Hepatocyte (in vitro differentiated cells): ENCODE results near the gene GLI3. TPM values are rescaled to one million over a fixed set of nuclear protein-coding genes. Genes with fewer than 3 reads are reported as not detected.

Experiments used
- DNase-seq: peaks from one replicate; pipeline ENCODE4 v3.0.0-alpha.2; 2016; ENCODE audit warnings: low spot score
- H2AFZ ChIP-seq: fragments of 200-600 bp; sonication (generic); 2 replicates; pipeline ENCODE4 v1.6.0; 2016; ENCODE audit warnings: antibody characterized with exemption, mild to moderate bottlenecking
- H3K27ac ChIP-seq: fragments of 200-600 bp; sonication (generic); 2 replicates; pipeline ENCODE4 v1.5.1; 2016; ENCODE audit warnings: mild to moderate bottlenecking
- H3K27me3 ChIP-seq: fragments of 200-600 bp; sonication (generic); 2 replicates; pipeline ENCODE4 v1.6.1; 2016
- H3K36me3 ChIP-seq: fragments of 200-600 bp; sonication (generic); replicated peaks from 2 replicates; pipeline ENCODE4 v1.5.1; 2016; ENCODE audit warnings: low read depth; ENCODE audit not compliant: insufficient read depth
- H3K4me1 ChIP-seq: fragments of 200-600 bp; sonication (generic); 2 replicates; pipeline ENCODE4 v1.5.1; 2016; ENCODE audit warnings: mild to moderate bottlenecking, moderate library complexity; ENCODE audit not compliant: insufficient read depth
- H3K4me2 ChIP-seq: fragments of 200-600 bp; sonication (generic); 2 replicates; pipeline ENCODE4 v1.6.0; 2016
- H3K4me3 ChIP-seq: fragments of 200-600 bp; sonication (generic); 2 replicates; pipeline ENCODE4 v1.5.1; 2016; ENCODE audit warnings: mild to moderate bottlenecking
- H3K79me2 ChIP-seq: fragments of 200-600 bp; sonication (generic); 2 replicates; pipeline ENCODE4 v1.6.0; 2017; ENCODE audit warnings: mild to moderate bottlenecking
- H3K9me2 ChIP-seq: fragments of 200-600 bp; sonication (generic); replicated peaks from 2 replicates; pipeline ENCODE4 v1.6.0; 2017; ENCODE audit warnings: mild to moderate bottlenecking; ENCODE audit not compliant: insufficient read depth
- H3K9me3 ChIP-seq: fragments of 200-600 bp; sonication (generic); 2 replicates; pipeline ENCODE4 v1.5.1; 2016; ENCODE audit warnings: low read depth, mild to moderate bottlenecking
- H4K20me1 ChIP-seq: fragments of 200-600 bp; sonication (generic); 2 replicates; pipeline ENCODE4 v1.6.0; 2016; ENCODE audit warnings: mild to moderate bottlenecking; ENCODE audit not compliant: insufficient read depth, poor library complexity, severe bottlenecking
- EZH2 ChIP-seq: fragments of 200-600 bp; sonication (generic); IDR thresholded peaks from 2 replicates; pipeline ENCODE4 v1.6.1; 2016; ENCODE audit warnings: antibody characterized with exemption, mild to moderate bottlenecking, borderline replicate concordance
- EZH2phosphoT487 ChIP-seq: fragments of 200-600 bp; sonication (generic); IDR thresholded peaks from one replicate; pipeline ENCODE4 v1.6.1; 2018; ENCODE audit warnings: antibody characterized with exemption, mild to moderate bottlenecking, low read depth, moderate library complexity; ENCODE audit not compliant: unreplicated experiment, severe bottlenecking
- WGBS: methylation state at CpG from one replicate; pipeline ENCODE4 v1.1.6; 2016; ENCODE audit warnings: low lambda C conversion rate; ENCODE audit errors: missing lambda C conversion rate; 5-methylcytosine and 5-hydroxymethylcytosine counted together
- polyA plus RNA-seq: library from polyadenylated mRNA; unstranded; fragments of >200 nt; fragmentation: Nextera tagmentation; extraction: Ambion mirVana; gene quantifications from 2 replicates; pipeline ENCODE4 v1.2.1, GENCODE V29; 2016
- total RNA-seq: library from RNA; depleted of rRNA; stranded (reverse); fragments of >200 nt; gene quantifications from 2 replicates; pipeline ENCODE4 v1.2.3, GENCODE V29; 2014
- TF ChIP-seq, protein P1 (sequence below): fragments of 200-600 bp; sonication (generic); IDR thresholded peaks from 2 replicates; pipeline ENCODE4 v1.5.1; 2016; ENCODE audit warnings: antibody characterized with exemption, mild to moderate bottlenecking; ENCODE audit not compliant: poor library complexity

The GLI3 gene
- total and polyA plus RNA-seq, 2 experiments from 2014 or later, result 5.5 to 20.0 TPM

DNA sequence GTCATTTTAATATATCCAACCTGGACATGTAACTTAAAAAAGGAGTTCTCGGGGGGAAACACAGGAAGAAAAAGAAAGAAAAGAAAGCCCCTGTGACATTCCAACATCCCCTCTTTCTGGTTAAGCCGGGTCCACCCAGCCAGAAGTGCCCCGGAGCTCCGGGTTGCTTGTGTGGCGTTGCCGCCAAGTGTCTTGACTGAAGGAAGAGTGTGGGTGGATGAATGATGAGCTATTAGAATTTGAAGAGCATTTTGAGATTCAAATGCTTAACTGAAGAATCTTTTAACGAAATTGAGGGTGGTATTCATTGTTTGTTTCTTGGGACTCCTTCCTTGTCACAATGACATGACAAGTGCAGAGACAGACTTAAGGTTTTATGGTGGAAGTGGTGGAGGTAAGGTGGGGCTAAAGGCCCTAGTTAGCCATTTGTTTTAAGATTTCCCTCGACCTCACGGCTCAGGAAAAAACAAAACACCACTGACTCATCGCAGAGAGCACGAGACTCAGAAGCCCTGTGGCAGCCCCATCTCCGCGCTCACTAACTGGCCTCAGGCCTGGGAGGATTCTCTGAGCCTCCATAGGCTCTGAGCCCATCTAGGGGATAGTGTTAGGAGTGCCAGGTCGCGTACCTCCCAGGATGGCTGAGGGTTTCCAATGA, 1.8 kb upstream of the GLI3 start:
- peaks cover 40% of the 10 kb centered on the region for H3K27me3 ChIP-seq
- H2AFZ ChIP-seq, result peak overlapping the region; percentile 62
- 36% methylated on average over 15 of the region's 15 CpGs for WGBS

DNA sequence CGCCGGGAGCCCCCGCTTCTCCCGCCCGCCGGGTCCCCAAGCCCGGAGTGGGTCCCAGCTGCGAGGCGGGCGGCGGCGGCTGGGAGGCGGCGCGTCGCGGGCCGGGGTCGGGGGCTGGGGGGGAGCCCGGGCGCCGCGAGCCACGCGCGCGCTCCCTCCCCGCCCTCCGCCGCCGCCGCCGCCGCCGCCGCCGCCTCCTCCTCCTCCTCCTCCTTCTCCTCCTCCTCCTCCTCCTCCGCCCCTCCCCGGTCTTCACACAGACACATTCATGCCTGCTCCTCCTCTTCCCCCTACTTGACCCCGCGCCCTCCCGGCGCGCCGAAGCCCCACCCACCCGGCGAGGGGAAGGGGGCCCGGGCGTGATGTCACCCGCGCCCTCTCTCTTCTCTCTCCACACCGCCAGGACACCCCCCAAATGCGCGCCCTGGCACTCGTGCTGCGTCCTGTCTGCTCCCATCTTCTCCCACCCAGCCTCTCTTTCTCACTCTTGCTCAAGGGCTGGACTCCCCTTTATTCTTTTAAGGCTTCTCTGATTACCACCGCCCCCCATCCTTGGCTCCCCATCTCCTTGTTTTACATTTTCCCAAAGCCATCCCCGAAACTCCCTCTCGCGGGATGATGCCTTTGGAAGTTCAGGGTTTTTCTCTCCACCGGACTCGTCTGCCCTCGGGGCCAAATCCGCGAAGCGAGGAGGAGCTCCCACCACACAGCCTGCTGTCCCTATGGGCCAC, 967 bp upstream of the GLI3 start:
- Histone ChIP-seq H3K27ac (peak overlapping the region; percentile 96), H3K9me2 (no peaks in the 10 kb centered on the region), H3K4me1 (peaks cover 16% of the 10 kb centered on the region), H2AFZ (peak overlapping the region; percentile 80), H3K27me3 (peaks cover 40% of the 10 kb centered on the region), H3K9me3 (no peaks in the 10 kb centered on the region), H3K79me2 (peaks cover 11% of the 10 kb centered on the region), H4K20me1 (no peaks in the 10 kb centered on the region), H3K4me3 (peak overlapping the region; percentile 48), H3K4me2 (peak overlapping the region; percentile 80), H3K36me3 (no peaks in the 10 kb centered on the region)
- DNase-seq, result peak; percentile 75
- TF ChIP-seq EZH2 (no peak), EZH2phosphoT487 (no peak)
- TF ChIP-seq, protein P1, sequence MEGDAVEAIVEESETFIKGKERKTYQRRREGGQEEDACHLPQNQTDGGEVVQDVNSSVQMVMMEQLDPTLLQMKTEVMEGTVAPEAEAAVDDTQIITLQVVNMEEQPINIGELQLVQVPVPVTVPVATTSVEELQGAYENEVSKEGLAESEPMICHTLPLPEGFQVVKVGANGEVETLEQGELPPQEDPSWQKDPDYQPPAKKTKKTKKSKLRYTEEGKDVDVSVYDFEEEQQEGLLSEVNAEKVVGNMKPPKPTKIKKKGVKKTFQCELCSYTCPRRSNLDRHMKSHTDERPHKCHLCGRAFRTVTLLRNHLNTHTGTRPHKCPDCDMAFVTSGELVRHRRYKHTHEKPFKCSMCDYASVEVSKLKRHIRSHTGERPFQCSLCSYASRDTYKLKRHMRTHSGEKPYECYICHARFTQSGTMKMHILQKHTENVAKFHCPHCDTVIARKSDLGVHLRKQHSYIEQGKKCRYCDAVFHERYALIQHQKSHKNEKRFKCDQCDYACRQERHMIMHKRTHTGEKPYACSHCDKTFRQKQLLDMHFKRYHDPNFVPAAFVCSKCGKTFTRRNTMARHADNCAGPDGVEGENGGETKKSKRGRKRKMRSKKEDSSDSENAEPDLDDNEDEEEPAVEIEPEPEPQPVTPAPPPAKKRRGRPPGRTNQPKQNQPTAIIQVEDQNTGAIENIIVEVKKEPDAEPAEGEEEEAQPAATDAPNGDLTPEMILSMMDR, result no peak
- 8% methylated on average over 13 of the region's 66 CpGs for WGBS

More for the DNA sequence above, 1.8 kb upstream of the GLI3 start:
- Histone ChIP-seq H3K36me3 (no peaks in the 10 kb centered on the region), H4K20me1 (no peaks in the 10 kb centered on the region), H3K4me1 (peaks cover 14% of the 10 kb centered on the region), H3K9me3 (no peaks in the 10 kb centered on the region), H3K4me3 (no peak overlapping the region), H3K4me2 (peak overlapping the region; percentile 80), H3K9me2 (no peaks in the 10 kb centered on the region), H3K79me2 (peaks cover 11% of the 10 kb centered on the region), H3K27ac (peak overlapping the region; percentile 96)
- DNase-seq, result peak; percentile 64
- TF ChIP-seq EZH2phosphoT487, result no peak
- TF ChIP-seq EZH2, result peak; percentile 13
- TF ChIP-seq, protein P1, result no peak

DNA sequence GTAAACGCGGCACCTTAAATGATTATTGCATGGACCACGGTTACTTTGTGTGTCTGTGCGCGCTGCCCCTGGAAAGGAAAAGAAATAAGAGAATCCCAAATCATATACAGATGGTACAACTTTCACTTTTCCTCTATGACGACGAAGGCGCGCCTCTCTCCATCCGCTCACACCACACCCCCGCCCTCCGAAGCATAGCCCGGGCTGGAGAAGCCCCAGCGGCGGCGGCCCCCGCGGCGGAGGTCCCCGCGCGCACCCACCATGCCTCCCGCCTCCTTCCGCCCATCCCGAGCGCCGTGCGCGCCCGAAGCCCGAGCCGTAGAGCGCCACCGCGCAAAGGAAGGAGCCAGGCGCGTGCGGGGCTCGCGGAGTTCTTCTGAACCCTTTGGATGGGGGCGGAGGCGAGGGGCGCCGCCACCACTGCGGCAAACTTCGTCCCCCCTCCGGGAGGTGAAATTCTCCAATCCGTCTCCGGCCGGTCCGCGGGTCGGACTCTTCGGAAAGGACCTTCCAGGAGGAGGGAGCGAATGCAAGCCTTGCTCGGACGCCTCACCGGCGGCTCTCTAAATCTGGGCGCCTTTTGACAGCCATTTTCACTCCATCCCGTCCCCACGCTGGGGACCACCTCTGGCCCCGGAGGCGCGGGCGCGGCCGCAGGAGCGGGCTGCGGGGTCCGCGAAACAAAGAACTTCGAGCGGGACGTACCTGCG, 588 bp downstream of the GLI3 start:
- peak overlapping the region; percentile 95 for H3K27ac ChIP-seq

More for the DNA sequence above, 588 bp downstream of the GLI3 start:
- Histone ChIP-seq H3K9me3 (no peaks in the 10 kb centered on the region), H3K4me2 (peak overlapping the region; percentile 80), H3K79me2 (peaks cover 21% of the 10 kb centered on the region), H3K9me2 (no peaks in the 10 kb centered on the region), H2AFZ (peak overlapping the region; percentile 65), H3K4me1 (peaks cover 27% of the 10 kb centered on the region), H3K27me3 (peaks cover 35% of the 10 kb centered on the region), H3K36me3 (no peaks in the 10 kb centered on the region), H4K20me1 (peaks cover 9% of the 10 kb centered on the region), H3K4me3 (peak overlapping the region; percentile 83)
- 2% methylated on average over 61 of the region's 76 CpGs for WGBS
- peak; percentile 73 for DNase-seq
- TF ChIP-seq, protein P1, result no peak
- TF ChIP-seq EZH2 (peak; percentile 68), EZH2phosphoT487 (no peak)
